ENCODE measurements around the gene GBA2.

Gene GBA2

DNA sequence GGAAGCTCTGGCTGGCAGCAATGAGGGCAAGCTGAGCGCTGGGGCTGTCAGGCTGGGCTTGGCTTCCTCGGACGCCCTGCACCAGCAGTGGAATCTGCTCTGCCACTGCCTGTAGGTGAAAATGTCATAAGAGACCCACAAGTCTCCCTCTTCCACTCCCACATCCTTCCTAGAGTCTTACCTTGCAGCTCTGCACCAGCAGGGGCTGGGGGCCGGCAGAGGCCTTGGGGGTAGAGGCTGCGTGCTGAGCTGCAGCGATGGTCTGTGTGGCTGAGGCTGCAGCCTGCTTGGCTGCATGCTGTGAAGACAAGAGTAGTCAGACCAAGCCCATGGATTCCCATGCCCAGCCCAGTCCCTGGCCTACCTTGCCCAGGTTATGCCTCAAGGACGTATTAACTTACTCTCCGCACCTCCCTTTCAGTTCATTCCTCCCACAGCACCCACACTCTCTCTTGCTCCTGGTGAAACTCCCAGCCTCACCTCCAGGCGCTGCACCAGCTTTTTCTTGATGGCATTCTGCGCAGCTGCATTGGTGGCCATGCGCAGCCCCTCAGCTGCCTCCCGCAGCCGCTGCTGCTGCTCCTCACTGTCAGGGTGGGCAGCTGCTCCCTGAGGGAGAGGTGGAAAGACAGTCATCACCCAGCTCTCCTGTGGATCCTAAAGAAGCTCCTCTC is 34.3 kb downstream of the GBA2 start:
- no peak for DNase-seq (ENCODE audit: low read depth)

DNA sequence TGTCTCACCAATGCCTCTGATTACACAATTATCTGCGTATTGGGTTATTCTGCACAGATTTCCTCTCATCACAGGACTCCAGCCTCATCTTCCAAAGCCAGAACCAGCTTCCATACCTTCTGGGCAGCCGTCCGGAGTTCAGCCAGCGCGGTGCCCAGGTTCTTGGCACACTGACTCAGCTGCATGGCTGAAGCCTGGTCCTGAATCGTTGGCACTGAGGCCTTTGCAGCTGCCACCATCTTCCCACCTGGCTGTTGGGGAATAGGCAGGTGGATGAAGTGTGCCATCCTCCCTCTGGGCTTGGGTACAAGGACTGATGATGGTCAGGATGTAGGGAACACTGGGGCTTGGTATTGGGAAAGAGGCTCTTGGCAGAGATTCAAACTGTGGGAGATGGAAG is 34.9 kb downstream of the GBA2 start:
- DNase-seq (ENCODE audit: low read depth), result no peak

DNA sequence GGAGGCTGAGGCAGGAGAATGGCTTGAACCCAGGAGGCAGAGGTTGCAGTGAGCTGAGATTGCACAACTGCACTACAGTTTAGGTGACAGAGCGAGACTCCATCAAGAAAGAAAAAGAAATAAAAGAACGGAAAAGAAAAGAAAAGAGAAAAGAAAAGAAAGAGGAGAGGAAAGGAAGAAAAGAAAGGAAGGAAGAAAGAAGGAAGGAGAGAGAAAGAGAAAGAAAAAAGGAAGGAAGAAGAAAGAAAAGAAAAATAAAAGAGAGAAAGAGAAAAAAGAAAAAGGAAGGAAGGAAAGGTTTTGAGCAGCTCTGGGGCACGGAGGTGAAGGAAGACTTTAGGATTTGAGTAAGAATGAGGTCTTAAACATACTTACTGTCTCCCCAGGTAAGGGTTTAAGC is 35.5 kb downstream of the GBA2 start:
- no peak for DNase-seq (ENCODE audit: low read depth)

DNA sequence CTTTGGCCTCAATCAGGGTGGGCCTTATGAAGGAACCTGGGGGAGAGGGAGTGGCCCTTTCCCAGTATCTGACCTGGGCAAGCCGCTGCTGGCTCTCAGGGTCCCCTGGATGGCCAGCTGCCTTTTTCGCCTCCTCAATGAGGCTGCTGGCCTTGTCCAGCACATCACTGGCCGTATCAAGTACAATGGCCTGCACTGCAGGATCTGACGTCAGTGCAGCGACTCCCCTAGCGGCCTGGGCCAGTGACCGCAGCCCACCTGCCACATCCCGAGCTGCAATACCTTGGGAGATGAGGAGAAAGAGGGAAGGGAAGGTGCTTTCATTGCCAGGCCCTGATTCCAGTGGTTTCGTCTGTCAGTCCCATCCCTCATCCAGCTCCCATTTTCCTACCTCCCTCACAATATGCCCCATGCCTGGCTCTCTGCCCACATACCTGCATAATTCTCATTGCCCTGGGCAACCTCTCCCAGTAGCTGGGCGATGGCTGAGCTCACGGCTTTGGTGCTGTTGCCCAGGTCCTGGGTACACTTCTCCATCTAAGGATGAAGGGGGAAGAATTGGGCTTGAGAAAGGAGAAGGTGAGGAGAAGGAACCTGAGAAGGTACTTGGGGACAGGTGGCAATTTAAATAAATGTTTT is 36.1 kb downstream of the GBA2 start:
- no peak for DNase-seq (ENCODE audit: low read depth)

DNA sequence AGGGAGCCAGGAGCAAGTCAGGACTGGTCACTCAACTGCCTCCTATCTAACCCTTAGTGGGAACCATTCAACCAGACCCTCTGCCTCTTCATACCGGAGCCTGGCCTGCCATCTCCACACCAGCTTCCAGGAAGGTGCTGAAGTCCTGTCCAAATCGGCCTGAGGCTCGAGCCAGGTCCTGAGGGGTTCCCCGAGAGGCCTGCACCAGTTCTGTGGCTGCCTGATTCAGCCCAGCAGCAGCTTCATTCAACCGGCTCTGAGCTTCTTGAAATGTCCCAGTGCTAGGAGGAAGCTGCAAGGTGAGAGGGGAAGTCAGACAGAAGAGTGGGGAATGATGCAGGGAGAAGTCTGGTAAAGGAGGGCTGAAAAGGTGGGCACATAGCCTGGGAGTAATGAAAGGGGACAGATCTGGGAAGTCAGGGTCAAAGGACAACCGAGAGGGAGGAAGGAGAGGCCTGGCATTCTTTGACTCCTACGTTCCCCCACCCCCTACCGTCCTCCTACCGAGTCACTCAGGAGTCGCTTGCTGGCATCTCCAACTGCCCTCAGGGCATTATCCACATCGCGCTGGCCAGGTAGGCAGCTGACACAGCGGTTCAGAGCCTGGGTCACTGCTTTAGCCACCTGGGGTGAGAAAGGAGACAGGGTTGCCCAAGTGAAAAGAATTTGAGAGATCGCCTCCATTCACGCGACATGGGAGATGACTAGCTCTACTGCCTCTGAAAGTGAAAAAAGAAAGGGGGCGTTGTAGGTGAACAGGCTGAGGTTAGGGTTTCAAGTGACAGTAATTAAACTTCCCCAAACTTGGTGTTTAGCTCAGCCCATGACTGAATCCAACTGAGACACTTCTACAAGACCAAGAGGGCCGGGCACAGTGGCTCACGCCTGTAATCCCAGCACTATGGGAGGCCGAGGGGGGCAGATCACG is 37.3 kb downstream of the GBA2 start:
- DNase-seq (ENCODE audit: low read depth), result no peak

DNA sequence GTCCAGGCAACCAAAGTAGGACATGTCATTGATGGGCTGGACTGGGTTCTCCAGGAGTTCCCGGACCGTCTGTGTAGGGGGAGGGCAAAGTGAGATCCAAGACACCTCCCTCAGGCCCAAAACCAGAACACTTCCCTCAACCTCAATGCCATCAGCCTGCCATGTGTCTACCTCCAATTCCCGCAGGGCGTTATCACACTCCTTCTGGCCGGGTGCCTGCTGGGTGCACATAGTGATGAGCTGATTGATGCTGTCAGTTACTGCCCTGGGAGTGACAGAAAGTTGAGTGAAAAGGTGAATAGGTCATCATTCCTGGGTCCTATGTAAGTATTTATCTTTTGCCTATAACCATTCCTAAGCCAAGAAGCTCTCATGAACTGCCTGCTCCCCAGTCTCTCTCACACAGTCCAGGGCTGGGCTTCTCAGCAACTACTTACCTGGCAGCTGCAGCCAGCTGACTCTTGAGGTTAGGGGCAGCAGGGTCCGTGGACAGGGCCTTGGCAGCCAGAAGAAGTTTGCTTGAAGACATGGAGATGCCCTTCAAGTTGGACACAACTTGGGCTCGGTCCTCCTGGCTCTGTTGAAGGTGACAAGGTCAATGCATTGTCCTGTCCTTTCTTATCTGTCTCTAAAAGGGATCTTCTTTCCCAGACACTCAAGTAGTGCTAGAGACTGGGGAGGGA is 38.1 kb downstream of the GBA2 start:
- DNase-seq (ENCODE audit: low read depth), result no peak

DNA sequence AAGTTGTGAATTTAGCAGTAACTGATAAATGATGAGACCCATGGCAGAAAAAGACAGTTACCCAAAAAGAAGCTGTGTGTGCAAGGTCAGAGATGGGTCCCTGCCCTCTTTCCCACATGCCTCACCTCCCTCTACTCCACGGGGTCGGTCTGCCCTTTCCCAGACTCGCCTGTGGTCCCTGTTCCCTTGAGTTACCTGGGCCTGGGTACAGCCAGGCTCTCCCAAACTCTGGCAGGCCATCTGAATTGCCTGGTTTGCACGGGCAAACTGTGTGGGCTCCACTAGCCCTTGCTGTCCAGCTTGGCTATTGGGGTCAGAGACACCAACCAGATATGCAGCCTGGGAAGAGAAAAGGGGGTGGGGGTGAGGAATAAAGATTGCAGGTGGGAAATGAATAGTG is 40.9 kb downstream of the GBA2 start:
- DNase-seq (ENCODE audit: low read depth), result no peak

DNA sequence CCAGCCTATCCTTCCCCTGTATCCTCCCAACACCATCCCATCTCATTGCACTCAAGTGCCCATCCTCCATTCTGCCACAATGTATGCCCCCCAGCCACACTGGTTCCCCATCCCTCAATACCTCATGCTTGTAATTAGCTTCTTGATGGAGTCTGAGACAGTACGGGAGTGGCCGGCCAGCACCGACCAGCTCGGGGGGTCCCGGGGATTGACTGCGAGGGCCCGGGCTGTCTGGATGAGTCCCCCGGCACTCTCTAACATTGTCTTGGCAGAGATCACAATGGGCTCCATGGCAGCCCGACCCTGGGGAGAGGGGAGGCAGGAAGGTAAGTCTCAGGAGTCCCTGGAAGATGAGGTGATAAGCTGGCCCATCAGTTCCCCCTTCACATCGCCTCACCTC is 42.1 kb downstream of the GBA2 start:
- no peak for DNase-seq (ENCODE audit: low read depth)

DNA sequence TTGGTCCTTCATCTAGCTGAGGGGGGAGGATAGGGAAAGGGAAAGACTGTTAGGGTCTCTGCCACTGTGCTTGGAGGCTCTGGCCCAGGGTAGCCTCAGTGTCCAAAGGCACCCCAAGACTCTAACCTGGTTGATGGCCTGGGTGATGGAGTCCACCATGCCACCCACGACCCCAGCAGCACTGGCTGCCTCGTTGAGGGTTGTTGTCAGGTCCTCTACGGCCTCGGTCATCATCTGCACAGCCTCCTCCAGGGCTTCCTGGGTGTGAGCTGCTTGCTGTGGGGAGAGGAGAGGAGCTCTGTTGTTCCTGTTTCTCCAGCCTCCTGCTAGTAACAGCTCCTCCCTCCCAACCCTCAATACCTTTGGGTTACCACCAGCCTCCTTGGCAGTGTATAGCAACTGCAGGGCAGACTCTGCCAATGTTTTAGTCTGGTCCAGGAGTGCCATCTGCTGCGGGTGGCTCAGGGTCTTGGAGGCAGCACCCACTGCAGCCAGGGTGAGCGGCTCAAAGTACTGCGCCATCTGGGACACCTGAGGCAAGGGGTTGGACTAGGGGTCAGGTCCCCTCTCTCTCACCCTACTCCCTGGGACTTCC is 43.1 kb downstream of the GBA2 start:
- DNase-seq (ENCODE audit: low read depth), result no peak

DNA sequence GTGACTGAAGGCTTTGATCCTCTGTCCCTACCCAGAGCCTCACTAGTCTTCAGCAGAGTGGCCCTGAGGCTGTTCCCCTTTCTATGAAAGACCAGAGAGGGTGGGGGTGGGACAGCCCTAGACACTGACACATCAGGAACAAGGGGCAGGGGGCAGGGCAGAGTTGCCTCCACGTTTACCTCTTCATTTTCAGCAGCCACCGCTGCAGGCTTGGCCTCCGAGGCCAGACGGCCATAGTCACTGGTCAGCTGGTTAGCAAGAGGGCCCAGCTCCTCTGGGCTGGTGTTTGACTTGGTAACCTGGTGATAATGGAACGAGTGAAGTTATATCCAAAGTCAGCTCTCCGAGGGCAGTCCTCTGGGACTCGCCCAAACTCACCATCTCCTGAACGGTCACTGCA is 43.7 kb downstream of the GBA2 start:
- no peak for DNase-seq (ENCODE audit: low read depth)

DNA sequence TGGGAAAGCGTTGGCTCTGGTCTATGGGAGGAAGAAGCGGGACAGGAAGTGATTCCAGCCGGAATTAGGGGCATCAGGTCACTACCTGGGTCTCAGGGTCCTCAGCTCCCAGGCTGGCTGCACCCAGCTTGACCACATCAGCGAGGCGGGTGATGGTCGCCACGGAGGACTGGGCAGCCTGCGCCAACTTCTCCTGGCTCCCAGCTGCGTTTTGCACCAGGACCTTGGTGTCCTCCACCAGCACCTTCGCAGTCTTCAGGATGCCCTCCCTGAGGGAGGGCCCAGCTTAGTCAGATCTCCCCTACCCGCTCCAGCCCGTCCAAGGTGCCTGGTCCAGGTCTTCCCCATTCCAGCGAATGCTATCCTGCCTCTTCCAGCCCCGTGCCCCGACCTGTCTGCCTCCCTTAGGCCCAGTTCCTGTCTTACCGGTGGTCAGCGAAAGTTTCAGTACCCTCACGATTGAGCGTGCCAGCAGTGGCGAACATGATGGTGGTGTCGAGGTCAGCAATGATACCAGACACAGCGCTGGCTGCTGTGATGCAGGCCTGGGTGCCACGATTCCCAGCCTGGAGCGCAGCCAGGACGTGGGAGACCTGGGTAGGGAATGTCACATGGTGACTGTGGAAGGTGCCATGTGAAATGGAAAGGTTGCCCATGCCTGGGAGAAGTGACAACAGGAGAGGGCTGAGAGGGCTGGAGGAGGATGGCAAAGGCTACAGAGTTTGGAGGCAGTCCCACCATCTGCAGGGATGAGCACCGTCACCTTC is 44.9 kb downstream of the GBA2 start:
- no peak for DNase-seq (ENCODE audit: low read depth)

DNA sequence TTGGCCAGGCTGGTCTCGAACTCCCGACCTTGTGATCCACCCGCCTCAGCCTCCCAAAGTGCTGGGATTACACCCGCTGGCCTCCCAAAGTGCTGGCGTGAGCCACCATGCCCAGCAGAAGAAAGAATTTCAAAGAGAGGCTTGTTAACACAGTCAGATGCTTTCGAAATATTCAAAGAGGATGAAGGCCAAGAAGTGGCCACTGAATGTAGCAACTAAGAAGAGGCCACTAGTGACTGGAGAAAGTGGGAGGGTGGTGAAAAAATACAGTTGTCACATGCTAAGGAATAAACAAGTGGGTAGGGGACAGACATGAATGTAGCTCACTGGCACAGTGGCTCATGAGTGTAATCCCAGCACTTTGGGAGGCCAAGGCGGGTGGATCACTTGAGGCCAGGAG is 46.3 kb downstream of the GBA2 start:
- no peak for DNase-seq (ENCODE audit: low read depth)

DNA sequence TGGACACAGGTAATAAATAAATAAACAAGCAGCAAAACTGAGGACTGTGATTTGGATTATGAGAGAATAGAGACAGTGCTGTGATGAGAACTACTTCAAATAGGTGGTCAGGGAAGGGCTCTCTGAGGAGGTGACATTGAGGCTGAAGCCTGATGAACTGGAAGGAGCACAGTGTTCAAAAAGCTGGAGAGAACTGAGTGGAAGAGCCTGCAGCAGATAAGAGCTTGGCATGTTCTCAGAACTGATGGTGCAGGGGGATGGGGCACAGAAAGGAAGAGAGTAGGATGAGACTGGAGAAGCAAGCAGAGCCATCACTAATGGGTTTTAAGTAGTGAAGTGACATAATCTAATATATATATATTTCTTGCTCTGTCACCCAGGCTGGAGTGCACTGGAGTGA is 48.1 kb downstream of the GBA2 start:
- DNase-seq (ENCODE audit: low read depth), result no peak

DNA sequence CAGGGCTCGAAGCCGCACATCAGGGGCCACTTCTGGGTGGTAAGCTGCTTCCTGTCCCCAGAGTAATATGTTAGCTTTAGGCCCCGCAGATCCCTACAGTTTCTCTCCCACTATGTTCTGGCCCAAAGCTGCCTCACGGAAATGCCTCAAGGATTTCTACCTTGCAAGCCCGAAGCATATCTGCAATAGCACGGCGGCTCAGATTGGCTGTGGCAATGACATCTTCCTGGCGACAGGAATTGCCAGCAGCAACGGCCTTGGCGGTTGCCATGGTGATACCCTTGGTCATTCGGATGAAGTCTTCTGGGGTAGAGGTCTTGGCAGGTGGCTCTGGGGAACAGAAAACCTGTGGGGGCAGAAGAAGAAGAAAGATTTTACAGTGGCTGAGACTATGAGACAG is 49.0 kb downstream of the GBA2 start:
- no peak for DNase-seq (ENCODE audit: low read depth)

DNA sequence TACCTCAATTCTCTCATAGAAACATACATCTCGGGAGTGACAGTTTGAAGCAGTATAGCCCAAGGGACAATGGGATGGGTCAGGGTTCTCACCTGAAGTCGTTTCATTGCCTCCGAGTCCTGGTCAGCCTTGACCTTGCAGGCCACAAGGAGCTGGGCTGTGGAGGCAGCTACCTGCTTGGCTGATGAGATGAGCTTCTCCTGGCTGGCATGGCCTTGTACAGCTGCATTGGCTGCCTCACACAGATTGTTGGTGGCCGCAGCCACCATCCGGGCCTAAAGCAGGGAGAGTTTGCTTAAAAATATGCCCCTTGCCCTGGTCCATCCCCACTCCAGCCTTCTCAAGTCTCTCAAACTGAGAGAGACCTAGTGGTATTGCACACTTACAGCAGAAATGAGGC is 50.8 kb downstream of the GBA2 start:
- DNase-seq (ENCODE audit: low read depth), result no peak

DNA sequence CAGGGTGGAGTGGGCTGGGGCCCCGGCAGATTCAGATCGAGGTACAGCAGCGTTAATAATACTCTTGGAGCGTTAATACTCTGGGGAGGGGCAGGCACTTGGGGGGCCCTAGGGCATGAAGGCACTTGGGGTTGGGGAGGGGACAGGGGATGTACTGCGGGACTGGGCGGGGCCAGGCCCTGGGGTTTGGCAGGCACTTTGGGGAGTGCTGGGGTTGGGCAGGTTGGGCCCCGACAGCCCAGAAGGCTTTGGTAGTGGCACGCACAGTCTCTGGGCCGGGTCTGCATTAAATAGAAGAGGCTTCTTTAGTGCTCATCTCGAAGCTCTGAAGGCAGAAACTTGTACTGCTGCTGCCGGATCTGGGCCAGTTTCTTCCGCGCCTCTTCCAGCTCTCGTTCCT is 51.5 kb downstream of the GBA2 start:
- no peak for DNase-seq (ENCODE audit: low read depth)

DNA sequence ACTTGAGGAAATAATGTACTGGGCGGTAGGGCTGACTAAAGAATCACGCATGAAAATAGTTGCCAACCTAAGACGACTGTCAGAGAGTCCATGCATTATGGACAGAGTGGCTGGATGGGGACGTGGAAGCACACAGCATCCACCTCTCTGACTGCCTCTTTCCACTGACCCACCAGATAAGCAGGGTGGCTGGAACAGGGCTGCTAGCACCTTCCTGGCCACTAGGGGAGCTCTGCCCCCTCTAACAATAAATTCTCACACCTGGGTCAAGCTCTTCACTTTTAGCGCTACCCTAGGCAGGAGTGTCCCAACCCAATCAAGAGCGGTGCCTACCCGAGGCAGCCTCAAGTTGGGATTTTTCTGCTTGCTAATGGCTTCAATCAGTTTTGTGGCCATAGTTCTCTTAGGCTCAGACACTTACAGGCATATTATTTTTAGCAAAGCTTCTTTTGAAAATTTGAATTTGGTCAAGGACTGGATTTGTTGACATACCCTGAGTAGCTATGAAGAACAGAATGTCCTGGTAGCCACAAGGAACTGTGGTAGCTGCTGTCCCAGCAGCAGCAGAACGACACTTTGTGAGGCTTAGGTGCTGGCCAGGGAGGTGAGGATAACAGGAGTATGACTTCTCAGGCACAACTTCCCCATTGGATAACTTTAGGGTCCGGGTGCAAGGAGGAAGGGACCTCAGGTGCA is 52.4 kb downstream of the GBA2 start:
- peak; percentile 55 for DNase-seq (ENCODE audit: low read depth)

DNA sequence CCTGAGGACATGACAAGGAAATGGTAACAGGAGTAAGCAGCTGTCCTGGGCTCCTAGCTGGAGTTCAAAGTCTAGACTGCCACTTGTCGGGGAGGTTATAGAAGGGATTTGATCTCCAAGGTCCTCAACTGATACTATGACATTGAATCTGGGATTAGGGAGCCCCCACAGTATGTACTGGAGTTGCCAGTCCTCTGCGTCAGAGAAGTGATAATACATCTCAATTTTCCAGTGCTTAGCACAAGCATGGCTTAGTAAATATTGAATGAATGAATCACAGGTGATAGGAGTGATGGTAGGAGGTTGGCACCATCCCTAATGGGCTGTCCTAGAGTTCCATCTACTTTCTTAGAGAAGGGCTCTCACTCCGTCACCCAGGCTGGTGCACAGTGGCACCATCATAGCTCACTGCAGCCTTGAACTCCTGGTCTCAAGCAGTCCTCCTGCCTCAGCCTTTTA is 53.1 kb downstream of the GBA2 start:
- DNase-seq (ENCODE audit: low read depth), result no peak

DNA sequence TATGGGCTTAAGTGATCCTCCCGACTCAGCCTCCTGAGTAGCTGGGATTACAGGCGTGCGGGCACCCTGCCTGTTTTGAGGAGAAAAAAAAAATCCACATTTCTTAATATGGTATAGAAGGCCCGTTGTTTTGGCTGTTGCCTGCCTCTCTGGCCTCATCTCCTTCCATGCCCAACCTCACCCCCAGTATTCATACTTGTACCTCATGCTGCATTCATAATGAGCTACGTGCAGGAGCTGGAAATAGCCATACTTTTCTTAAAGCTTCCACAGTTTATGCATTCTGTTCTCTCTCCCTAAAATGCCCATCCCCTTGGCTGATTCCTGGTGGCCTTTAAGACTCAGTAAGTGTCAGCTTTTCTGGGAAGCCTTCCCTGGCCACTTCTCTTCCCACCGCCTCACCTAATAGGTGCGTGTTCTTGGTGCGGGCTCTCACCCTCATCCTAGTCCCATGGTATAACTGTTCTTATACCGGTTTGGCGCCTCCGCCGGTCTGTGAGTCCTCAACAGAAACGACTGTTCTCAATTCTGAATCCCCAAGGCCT is 57.2 kb downstream of the GBA2 start:
- DNase-seq (ENCODE audit: low read depth), result no peak

DNA sequence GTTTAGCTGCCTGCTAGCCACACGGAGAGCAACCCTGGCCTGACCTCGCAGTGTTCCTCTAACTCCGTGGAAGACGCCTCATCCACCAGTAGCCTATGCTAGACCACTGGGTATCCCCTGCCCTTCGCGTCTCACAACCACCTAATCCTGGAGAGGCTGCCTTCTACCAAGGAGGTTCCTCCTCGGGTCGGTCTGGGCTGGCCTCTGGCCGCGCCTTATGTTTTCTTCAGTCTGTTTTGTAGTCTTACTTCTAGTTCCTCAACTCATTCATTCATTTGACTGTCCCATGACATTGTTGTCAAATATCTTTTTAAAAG is 57.7 kb downstream of the GBA2 start:
- DNase-seq (ENCODE audit: low read depth), result no peak
